ENCODE data around the gene MCU.
"Not testable (repeated sequence)": the region's sequence is repeated elsewhere in the genome, so short reads cannot be mapped to it uniquely, and the experiment has no call there.

- TF ChIP-seq CTCF, EP300, POLR2AphosphoS5 (IDR thresholded peaks at IDR 0.05): not testable (repeated sequence)
Measured at GRCh38 chr10:72771195-72771594, 79.3 kb downstream of the MCU start.

Data from gastroesophageal sphincter (tissue), 3 donors.